SH-SY5Y (cell line): ENCODE data around the gene CLK2.

Experiments used
- GATA2 ChIP-seq: IDR thresholded peaks from 2 replicates; pipeline ENCODE4 v1.6.1; 2011; ENCODE audit warnings: mild to moderate bottlenecking, low read depth, low read length
- GATA3 ChIP-seq: IDR thresholded peaks from 2 replicates; pipeline ENCODE4 v1.6.1; 2011; ENCODE audit warnings: low read depth, mild to moderate bottlenecking, low read length, moderate library complexity

GRCh38 chr1:155269381-155269780 is 3.9 kb downstream of the CLK2 start:
- TF ChIP-seq GATA2: no peak
- TF ChIP-seq GATA3: no peak
